ENCODE measurements around the gene ACAP2.

- no peak for TF ChIP-seq POLR2A (IDR thresholded peaks at IDR 0.05)
- TF ChIP-seq CTCF (IDR thresholded peaks at IDR 0.05) = no peak
Observed at GRCh38 chr3:195348426-195349115, 94.2 kb downstream of the ACAP2 start.

Measured in testis (tissue), 2 donors.